GM12801 (cell line): Measurements from ENCODE around the gene MGAT5B.

Experiments used
- TF ChIP-seq, protein P1 (sequence below): IDR thresholded peaks from one replicate; pipeline ENCODE4 v1.5.1; 2011; ENCODE audit warnings: control low read depth; ENCODE audit not compliant: insufficient read length; ENCODE audit errors: extremely low read depth

Gene MGAT5B

DNA sequence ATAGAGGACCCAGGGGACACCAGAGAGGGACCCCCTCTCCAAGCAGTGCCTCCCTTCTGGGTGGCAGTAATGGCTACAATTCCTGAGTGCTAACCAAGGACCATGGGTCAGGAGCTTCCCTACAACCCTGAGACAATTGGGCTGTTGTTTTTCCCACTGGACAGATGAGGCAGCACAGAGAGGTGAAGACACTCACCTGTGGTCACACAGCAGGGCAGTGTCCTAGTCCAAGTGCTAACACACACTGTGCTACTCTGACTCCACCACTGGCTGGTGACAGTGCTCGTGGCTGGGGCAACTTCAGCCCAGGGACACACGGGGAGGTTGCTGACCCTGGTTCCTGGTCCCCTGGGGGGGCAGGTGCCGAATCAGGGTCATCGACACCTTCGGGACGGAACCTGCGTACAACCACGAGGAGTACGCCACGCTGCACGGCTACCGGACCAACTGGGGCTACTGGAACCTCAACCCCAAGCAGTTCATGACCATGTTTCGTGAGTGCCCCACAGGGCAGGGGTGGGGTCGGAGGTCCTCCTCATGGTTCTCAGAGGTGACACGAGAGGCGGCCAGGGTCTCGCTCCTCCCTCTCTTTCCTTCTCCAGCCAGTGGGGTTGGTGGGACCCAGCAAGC, 58.1 kb downstream of the MGAT5B start:
- TF ChIP-seq, protein P1, sequence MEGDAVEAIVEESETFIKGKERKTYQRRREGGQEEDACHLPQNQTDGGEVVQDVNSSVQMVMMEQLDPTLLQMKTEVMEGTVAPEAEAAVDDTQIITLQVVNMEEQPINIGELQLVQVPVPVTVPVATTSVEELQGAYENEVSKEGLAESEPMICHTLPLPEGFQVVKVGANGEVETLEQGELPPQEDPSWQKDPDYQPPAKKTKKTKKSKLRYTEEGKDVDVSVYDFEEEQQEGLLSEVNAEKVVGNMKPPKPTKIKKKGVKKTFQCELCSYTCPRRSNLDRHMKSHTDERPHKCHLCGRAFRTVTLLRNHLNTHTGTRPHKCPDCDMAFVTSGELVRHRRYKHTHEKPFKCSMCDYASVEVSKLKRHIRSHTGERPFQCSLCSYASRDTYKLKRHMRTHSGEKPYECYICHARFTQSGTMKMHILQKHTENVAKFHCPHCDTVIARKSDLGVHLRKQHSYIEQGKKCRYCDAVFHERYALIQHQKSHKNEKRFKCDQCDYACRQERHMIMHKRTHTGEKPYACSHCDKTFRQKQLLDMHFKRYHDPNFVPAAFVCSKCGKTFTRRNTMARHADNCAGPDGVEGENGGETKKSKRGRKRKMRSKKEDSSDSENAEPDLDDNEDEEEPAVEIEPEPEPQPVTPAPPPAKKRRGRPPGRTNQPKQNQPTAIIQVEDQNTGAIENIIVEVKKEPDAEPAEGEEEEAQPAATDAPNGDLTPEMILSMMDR, result no peak

DNA sequence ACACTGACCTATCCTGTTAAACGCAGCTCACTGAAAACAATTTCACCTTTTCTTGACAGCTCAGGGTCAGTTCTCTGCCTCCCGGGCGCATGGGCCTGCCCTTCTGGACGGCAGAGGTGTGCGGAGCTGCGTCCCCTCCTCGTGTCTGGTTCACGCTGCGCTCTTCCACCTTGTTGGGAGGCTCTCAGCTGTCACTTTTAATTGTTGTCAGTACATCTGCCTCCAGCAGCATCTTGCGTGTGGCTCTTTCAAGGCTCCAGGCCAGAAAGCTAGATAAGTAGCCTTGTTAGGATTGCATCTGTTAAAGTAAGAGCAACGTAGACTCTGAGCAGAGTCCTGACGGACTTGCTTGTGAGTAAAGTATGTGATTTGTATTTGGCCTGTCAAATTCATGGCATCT, 59.4 kb downstream of the MGAT5B start:
- TF ChIP-seq, protein P1, result no peak

GRCh38 chr17:76927982-76928381, 59.8 kb downstream of the MGAT5B start:
- TF ChIP-seq, protein P1, result no peak

DNA sequence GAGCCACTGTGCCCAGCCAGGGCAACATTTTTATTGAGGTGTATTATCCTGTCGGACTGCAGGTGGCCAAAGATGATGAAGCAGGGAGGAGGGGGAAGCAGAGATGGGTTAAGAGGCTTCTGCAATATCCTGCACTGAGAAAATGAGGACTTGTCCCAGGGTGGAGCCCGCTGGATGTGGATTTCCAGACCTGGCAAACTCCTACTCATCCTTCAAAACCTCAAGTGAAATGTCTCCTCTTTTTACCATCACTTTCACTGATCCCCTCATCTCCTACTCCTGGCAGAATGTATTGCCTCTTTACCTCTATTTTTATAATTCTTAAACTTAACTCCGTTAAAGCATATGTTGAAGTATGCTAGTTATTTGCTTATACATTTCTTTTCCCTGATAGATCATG, 60.9 kb downstream of the MGAT5B start:
- TF ChIP-seq, protein P1, result no peak

- TF ChIP-seq, protein P1, result no peak
Observed at GRCh38 chr17:76929601-76930000, 61.4 kb downstream of the MGAT5B start.

- TF ChIP-seq, protein P1, result no peak
Observed at GRCh38 chr17:76930107-76930506, 61.9 kb downstream of the MGAT5B start.

DNA sequence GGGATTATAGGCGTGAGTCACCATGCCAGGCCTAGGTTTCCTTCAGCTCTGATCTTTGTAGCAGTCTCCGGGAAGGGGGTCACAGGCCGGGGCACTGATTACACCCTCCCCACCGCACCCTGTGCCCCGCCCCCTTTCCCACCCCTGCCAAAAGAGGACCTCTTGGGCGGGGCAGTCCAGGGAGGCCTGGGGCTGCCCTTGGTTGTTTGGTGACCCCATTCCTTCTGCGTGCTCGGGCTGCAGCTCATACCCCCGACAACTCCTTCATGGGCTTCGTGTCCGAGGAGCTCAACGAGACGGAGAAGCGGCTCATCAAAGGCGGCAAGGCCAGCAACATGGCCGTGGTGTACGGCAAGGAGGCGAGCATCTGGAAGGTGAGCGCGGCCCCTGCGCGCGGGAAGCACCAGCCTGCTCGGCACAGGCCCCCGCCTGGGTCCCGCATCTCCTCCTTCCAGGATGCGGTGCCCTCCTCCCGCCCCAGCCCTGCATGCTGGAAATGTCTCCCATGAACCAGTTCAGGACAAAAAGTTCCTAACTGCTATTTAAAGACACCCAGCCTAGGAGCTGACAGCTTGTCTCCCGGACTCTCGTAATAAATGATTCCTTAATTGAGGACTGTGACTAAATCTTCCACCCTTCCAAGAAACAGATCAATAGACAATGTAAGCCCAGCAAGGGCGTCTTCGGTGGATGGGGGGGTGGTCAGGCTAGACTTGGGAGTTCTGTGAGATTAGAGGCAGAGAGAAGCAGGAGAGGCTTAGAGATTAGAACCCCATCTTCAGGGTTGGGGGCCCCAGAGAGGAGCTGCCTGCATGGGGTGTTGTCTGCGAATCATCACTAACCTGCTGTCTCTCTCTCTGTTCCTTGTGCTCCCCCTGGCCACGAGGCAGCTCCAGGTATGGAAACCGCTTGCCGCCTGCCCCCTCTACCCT, 64.5 kb downstream of the MGAT5B start:
- TF ChIP-seq, protein P1, result no peak
